ENCODE data around the gene SPATA46. TPM values are rescaled to one million over a fixed set of nuclear protein-coding genes. Genes with fewer than 3 reads are reported as not detected.

SPATA46 gene
- total and polyA plus RNA-seq, 2 experiments from 2014 or later, result not detected

GRCh38 chr1:162359523-162360236 is 17.0 kb downstream of the SPATA46 start (continued):
- TF ChIP-seq REST (IDR thresholded peaks at IDR 0.05; ENCODE audit: unreplicated experiment) (no peak), EZH2phosphoT487 (IDR thresholded peaks at IDR 0.05; ENCODE audit: unreplicated experiment) (no peak), CREB1 (CRISPR knock-in tag; IDR thresholded peaks at IDR 0.05; ENCODE audit: low read depth) (no peak)

DNA sequence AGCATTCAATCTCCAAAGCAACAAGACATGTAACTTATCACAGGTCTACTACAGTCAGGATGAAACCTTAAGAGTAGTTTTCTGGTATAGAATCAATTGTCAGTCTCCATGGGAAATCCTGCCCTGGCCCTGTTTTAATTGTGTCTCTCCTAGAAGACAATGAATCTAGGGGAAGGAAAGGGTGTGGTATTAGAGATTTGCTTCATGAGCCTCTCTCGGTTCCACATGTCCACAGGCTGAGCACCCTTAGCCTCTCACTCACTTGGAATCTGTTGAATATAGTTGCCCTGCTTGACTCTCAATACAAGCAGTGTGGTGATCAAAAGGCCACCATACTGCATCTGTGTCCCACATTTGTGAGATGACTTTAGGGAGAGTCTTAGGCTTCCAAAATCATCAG is 17.7 kb downstream of the SPATA46 start:
- DNase-seq (ENCODE audit: low spot score) (no peak), ATAC-seq (no peak)
- H3K27me3 ChIP-seq (ENCODE audit: insufficient read depth), result no peaks in the 10 kb centered on the region
- no peak overlapping the region for H3K27ac ChIP-seq (ENCODE audit: low read depth)
- Mint-ChIP-seq H3K36me3 (ENCODE audit: low read depth) (peaks cover 41% of the 10 kb centered on the region), H3K4me1 (peaks cover 8% of the 10 kb centered on the region), H3K27ac (no peak overlapping the region), H3K4me3 (no peak overlapping the region), H3K27me3 (ENCODE audit: insufficient read depth, low read depth, poor library complexity) (peaks cover 3% of the 10 kb centered on the region), H3K9me3 (no peaks in the 10 kb centered on the region)
- no peaks in the 10 kb centered on the region for H4K20me1 ChIP-seq (replicated peaks; ENCODE audit: insufficient read depth)
- H3K4me3 ChIP-seq, result no peak overlapping the region
- no peak overlapping the region for H2AFZ ChIP-seq
- no peaks in the 10 kb centered on the region for H3F3A ChIP-seq (replicated peaks; ENCODE audit: low read depth)
- no peaks in the 10 kb centered on the region for H3K9me2 ChIP-seq (ENCODE audit: insufficient read depth)
- H3K4me2 ChIP-seq, result no peak overlapping the region
- no peaks in the 10 kb centered on the region for H3K4me1 ChIP-seq (ENCODE audit: insufficient read depth)
- no peaks in the 10 kb centered on the region for H3K36me3 ChIP-seq (ENCODE audit: insufficient read depth)
- no peaks in the 10 kb centered on the region for H3K79me2 ChIP-seq (replicated peaks; ENCODE audit: insufficient read depth)
- no peak for TF ChIP-seq JUNB (IDR thresholded peaks at IDR 0.05; ENCODE audit: unreplicated experiment)
- TF ChIP-seq EZH2phosphoT487 (IDR thresholded peaks at IDR 0.05; ENCODE audit: unreplicated experiment), result no peak
- no peak for TF ChIP-seq REST (IDR thresholded peaks at IDR 0.05; ENCODE audit: unreplicated experiment)
- TF ChIP-seq EZH2 (IDR thresholded peaks at IDR 0.05; ENCODE audit: low read depth, unreplicated experiment), result no peak
- TF ChIP-seq ETS1 (IDR thresholded peaks at IDR 0.05), result no peak
- TF ChIP-seq POLR2AphosphoS5 (IDR thresholded peaks at IDR 0.05; ENCODE audit: low read depth), result no peak
- TF ChIP-seq CTCF (conservative IDR thresholded peaks at IDR 0.05; ENCODE audit: low read depth in 2 of 2), result no peak
- no peak for TF ChIP-seq CREB1 (CRISPR knock-in tag; IDR thresholded peaks at IDR 0.05; ENCODE audit: low read depth)
- TF ChIP-seq NANOG (IDR thresholded peaks at IDR 0.05; ENCODE audit: borderline replicate concordance), result no peak
